Ascending aorta (tissue), 2 donors: ENCODE data around the gene LBX1. TPM values are rescaled to one million over a fixed set of nuclear protein-coding genes. Genes with fewer than 3 reads are reported as not detected.

Experiments
- DNase-seq, 2 donors: peaks; one replicate each; pipeline ENCODE4 v3.0.0-alpha.2; 2019; ENCODE audit warnings: low spot score in 2 of 2
- H3K27ac ChIP-seq, 2 donors: fragments of 200-600 bp; sonication (generic); one replicate each; pipeline ENCODE4 v1.5.1; 2016 to 2017; ENCODE audit warnings: mild to moderate bottlenecking in 1 of 2
- H3K27me3 ChIP-seq: fragments of 200-600 bp; sonication (generic); one replicate; pipeline ENCODE4 v1.5.1; 2017
- H3K36me3 ChIP-seq, 2 donors: fragments of 200-600 bp; sonication (generic); one replicate each; pipeline ENCODE4 v1.5.1; 2016
- H3K4me1 ChIP-seq, 2 donors: fragments of 200-600 bp; sonication (generic); one replicate each; pipeline ENCODE4 v1.5.1; 2016 to 2017; ENCODE audit warnings: mild to moderate bottlenecking in 1 of 2
- H3K4me3 ChIP-seq, 2 donors: fragments of 200-600 bp; sonication (generic); one replicate each; pipeline ENCODE4 v1.5.1; 2016 to 2017; ENCODE audit warnings: mild to moderate bottlenecking in 1 of 2
- H3K9me3 ChIP-seq, 2 donors: fragments of 200-600 bp; sonication (generic); one replicate each; pipeline ENCODE4 v1.5.1; 2016
- intact Hi-C: fragments of 100-400 bp; cut with DNase I; formaldehyde crosslinking; loops from one replicate; pipeline ENCODE4 v1.15.1; 2023
- total RNA-seq: library from RNA; depleted of rRNA; stranded (reverse); fragments of >200 nt; gene quantifications from one replicate; pipeline ENCODE4 v1.1.0, GENCODE V29; 2016
- TF ChIP-seq, protein P1 (sequence below), 3 experiments: fragments of 200-600 bp in 2 of 3; fragments of 450-650 bp in 1 of 3; sonication (generic) in 2 of 3; IDR thresholded peaks; one replicate each; pipeline ENCODE4 v1.5.1; 2016 to 2019; ENCODE audit warnings: antibody characterized with exemption in 3 of 3, mild to moderate bottlenecking in 1 of 3, moderate library complexity in 1 of 3

The LBX1 gene
- total RNA-seq, 1 donor from 2014 or later = not detected

DNA sequence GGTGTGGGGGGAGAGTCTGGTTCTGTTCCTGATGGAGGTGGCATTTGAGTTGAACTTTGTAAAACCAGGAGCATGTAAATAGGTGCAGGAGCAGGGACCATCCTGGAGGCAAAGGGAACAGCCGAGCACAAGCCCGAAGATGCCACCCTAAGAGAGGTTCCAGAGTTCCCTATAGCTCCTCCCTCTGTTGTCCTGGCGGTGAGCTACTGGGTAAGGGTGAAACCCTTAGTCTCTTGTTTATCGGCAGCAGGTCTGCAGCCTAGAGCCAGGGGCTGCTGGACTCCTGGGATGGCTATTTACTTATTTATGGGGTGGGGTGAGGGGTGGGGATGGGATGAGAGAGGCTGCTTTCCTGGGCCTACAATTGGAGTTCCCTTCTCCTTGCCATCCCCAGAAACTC lies 6.5 kb upstream of the LBX1 start:
- Histone ChIP-seq H3K4me1 (peaks cover 0 to 2% of the 10 kb centered on the region in 2 donors), H3K27ac (no peak overlapping the region), H3K27me3 (peaks cover 42% of the 10 kb centered on the region), H3K4me3 (no peak overlapping the region), H3K36me3 (no peaks in the 10 kb centered on the region), H3K9me3 (no peaks in the 10 kb centered on the region)
- TF ChIP-seq, protein P1, sequence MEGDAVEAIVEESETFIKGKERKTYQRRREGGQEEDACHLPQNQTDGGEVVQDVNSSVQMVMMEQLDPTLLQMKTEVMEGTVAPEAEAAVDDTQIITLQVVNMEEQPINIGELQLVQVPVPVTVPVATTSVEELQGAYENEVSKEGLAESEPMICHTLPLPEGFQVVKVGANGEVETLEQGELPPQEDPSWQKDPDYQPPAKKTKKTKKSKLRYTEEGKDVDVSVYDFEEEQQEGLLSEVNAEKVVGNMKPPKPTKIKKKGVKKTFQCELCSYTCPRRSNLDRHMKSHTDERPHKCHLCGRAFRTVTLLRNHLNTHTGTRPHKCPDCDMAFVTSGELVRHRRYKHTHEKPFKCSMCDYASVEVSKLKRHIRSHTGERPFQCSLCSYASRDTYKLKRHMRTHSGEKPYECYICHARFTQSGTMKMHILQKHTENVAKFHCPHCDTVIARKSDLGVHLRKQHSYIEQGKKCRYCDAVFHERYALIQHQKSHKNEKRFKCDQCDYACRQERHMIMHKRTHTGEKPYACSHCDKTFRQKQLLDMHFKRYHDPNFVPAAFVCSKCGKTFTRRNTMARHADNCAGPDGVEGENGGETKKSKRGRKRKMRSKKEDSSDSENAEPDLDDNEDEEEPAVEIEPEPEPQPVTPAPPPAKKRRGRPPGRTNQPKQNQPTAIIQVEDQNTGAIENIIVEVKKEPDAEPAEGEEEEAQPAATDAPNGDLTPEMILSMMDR (IDR thresholded peaks at IDR 0.05) = no peak
- intact Hi-C loops = no loop called here
- DNase-seq = no peak

DNA sequence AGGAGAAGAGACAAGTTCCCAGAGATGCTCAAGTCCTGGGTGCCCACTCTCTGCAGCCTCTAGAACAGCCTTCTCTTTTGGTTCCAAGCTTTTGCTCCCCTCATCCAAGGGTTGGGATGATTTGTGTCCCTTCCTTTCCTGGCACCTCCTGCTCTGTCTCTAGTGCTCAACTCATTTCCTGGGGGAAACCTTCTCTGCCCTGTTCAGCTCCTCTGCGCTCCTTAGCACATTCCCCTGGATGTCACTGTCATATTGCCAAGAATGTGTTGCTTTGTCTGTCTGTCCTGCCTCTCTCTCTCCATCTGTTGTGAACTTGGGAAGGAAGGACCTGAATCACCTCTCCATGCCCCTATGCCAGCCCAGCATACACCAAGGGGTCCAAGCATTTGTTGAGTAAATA lies 5.1 kb upstream of the LBX1 start:
- no peaks in the 10 kb centered on the region for H3K9me3 ChIP-seq
- peaks cover 49% of the 10 kb centered on the region for H3K27me3 ChIP-seq
- DNase-seq = no peak

DNA sequence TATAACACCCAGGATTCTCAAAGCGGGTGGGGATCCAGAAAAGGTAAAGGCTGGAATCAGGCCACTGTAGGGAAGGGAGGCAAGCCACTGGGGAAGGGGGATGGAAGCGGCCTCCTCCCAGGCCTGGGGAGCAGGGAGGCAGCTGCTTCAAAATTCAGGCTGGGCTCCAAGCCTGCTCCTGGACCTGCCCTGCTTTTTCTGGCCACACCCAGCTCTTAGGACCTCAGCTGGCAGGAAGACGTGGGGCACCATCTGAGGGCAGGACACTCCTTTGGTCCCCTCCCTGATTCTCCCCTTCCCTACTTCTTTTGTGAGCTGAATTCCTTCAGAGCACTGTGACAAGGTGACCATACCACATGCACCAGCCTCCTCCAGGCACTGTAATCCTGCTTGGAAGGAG lies 4.6 kb upstream of the LBX1 start:
- TF ChIP-seq, protein P1 (IDR thresholded peaks at IDR 0.05) = no peak
- Histone ChIP-seq H3K9me3 (no peaks in the 10 kb centered on the region), H3K4me1 (peaks cover 10 to 13% of the 10 kb centered on the region in 2 donors), H3K27ac (no peak overlapping the region), H3K4me3 (no peak overlapping the region), H3K27me3 (peaks cover 51% of the 10 kb centered on the region), H3K36me3 (no peaks in the 10 kb centered on the region)
- intact Hi-C loops = no loop called here
- no peak for DNase-seq

More for the DNA sequence above, 5.1 kb upstream of the LBX1 start:
- H3K27ac ChIP-seq = no peak overlapping the region
- peaks cover 5 to 12% of the 10 kb centered on the region in 2 donors for H3K4me1 ChIP-seq
- no peaks in the 10 kb centered on the region for H3K36me3 ChIP-seq
- intact Hi-C loops = no loop called here
- TF ChIP-seq, protein P1 (IDR thresholded peaks at IDR 0.05) = no peak
- no peak overlapping the region for H3K4me3 ChIP-seq

DNA sequence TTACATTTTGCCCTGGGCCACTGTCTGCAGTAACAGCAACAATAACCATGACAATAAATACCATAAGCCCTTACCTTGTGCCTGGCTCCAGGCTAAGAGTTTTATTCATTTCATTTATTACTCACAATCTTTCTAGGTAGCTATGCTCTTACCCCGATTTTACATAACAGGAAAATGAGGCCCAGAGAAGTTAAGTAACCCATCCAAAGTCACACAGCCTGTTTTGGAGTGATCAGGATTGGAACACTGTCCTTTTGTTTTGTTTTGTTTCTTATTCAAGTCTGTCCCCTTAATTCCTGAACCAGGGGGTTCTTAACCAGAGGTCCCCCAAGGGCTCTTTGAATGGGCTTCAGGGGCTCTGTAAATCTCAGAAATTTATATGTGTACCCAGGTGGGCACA lies 4.2 kb upstream of the LBX1 start:
- intact Hi-C loops = no loop called here
- TF ChIP-seq, protein P1 (IDR thresholded peaks at IDR 0.05) = no peak
- no peaks in the 10 kb centered on the region for H3K9me3 ChIP-seq
- H3K27me3 ChIP-seq = peaks cover 50% of the 10 kb centered on the region
- H3K4me3 ChIP-seq = no peak overlapping the region
- peaks cover 11 to 14% of the 10 kb centered on the region in 2 donors for H3K4me1 ChIP-seq
- DNase-seq = no peak
- H3K36me3 ChIP-seq = no peaks in the 10 kb centered on the region
- no peak overlapping the region for H3K27ac ChIP-seq

DNA sequence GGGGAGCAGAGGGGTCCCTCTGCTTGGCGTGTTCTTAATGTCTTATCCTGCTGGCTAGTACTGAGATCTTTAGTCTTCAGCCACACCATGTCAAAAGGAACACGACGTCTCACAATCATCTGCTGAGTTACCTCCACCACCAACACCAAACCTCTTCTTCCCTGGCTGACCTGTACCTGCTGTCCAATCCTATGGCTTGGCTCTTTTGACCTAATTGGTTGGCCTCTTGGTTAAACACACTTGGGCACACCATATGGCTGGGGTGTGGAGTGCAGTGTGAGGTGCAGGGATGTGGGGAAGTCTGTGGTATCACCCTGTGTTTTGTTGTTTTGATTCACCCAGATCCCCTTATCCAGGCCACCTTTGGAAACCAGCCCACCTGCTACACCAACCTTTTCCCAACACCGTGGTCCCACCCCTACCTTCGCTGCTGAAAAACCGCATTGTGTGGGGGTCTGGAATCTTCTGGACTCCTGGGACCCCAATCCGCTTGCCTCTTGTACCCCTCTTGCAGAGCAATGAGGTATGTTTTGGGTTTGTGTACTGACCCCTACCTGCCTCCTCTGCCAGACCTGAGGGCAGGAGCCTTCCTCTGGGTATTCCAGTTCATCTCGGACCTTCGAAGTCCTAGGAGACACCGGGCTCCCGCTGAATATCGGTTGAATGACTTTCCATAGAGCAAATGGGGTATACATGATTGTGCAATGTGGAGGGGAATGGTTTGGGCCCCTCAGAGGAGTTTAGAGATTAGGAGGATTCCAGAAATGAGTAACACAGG lies 2.8 kb upstream of the LBX1 start:
- Histone ChIP-seq H3K4me3 (no peak overlapping the region), H3K27me3 (peaks cover 50% of the 10 kb centered on the region), H3K36me3 (no peaks in the 10 kb centered on the region), H3K27ac (no peak overlapping the region), H3K9me3 (no peaks in the 10 kb centered on the region), H3K4me1 (peaks cover 11 to 19% of the 10 kb centered on the region in 2 donors)
- intact Hi-C loops = no loop called here
- no peak for DNase-seq
- TF ChIP-seq, protein P1 (IDR thresholded peaks at IDR 0.05) = no peak
